ENCODE results near the gene UBN2.

Gene UBN2

GRCh38 chr7:139271718-139272628 lies 40.9 kb downstream of the UBN2 start:
- TF ChIP-seq, protein P1, sequence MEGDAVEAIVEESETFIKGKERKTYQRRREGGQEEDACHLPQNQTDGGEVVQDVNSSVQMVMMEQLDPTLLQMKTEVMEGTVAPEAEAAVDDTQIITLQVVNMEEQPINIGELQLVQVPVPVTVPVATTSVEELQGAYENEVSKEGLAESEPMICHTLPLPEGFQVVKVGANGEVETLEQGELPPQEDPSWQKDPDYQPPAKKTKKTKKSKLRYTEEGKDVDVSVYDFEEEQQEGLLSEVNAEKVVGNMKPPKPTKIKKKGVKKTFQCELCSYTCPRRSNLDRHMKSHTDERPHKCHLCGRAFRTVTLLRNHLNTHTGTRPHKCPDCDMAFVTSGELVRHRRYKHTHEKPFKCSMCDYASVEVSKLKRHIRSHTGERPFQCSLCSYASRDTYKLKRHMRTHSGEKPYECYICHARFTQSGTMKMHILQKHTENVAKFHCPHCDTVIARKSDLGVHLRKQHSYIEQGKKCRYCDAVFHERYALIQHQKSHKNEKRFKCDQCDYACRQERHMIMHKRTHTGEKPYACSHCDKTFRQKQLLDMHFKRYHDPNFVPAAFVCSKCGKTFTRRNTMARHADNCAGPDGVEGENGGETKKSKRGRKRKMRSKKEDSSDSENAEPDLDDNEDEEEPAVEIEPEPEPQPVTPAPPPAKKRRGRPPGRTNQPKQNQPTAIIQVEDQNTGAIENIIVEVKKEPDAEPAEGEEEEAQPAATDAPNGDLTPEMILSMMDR (IDR thresholded peaks at IDR 0.05; ENCODE audit: borderline replicate concordance, insufficient read depth, low read depth, low read length) = no peak
- no peak overlapping the region for H3K4me3 ChIP-seq (ENCODE audit: low read depth, low read length)

- H3K4me3 ChIP-seq (ENCODE audit: low read depth, low read length) = no peak overlapping the region
- TF ChIP-seq, protein P1 (IDR thresholded peaks at IDR 0.05; ENCODE audit: borderline replicate concordance, insufficient read depth, low read depth, low read length) = no peak
Measured at GRCh38 chr7:139284252-139284896, 53.3 kb downstream of the UBN2 start.

GRCh38 chr7:139286144-139286543 lies 55.1 kb downstream of the UBN2 start:
- no peak overlapping the region for H3K4me3 ChIP-seq (ENCODE audit: low read depth, low read length)
- TF ChIP-seq, protein P1 (IDR thresholded peaks at IDR 0.05; ENCODE audit: borderline replicate concordance, insufficient read depth, low read depth, low read length) = no peak

GRCh38 chr7:139292821-139293220 lies 61.8 kb downstream of the UBN2 start:
- TF ChIP-seq, protein P1 (IDR thresholded peaks at IDR 0.05; ENCODE audit: borderline replicate concordance, insufficient read depth, low read depth, low read length) = no peak
- no peak overlapping the region for H3K4me3 ChIP-seq (ENCODE audit: low read depth, low read length)

DNA sequence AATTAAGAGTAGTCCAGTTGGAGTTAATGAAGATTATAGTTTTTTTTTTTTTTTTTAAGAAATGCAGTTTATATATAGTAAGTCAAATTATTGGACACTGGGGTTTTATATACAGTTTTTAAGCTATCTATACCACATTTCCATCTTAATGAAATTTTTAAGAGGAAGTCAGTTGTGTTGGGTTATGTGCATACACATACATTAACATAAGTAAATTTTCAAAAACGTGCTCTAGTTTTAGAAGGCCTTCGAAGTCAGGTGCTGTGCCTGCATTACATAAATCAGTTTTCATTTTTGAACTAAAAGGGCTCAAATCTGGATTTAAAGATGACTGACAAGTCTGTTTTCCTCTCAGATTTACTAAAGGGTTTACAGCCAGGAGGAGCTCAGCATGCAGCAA lies 62.5 kb downstream of the UBN2 start:
- H3K4me3 ChIP-seq (ENCODE audit: low read depth, low read length) = no peak overlapping the region
- TF ChIP-seq, protein P1 (IDR thresholded peaks at IDR 0.05; ENCODE audit: borderline replicate concordance, insufficient read depth, low read depth, low read length) = no peak

GRCh38 chr7:139294241-139294640 lies 63.2 kb downstream of the UBN2 start:
- H3K4me3 ChIP-seq (ENCODE audit: low read depth, low read length) = no peak overlapping the region
- TF ChIP-seq, protein P1 (IDR thresholded peaks at IDR 0.05; ENCODE audit: borderline replicate concordance, insufficient read depth, low read depth, low read length) = no peak

All from GM12875 (cell line).